KOPT-K1 (cell line): Measurements from ENCODE around the gene RIMS1.
"Not testable (repeated sequence)": the region's sequence is repeated elsewhere in the genome, so short reads cannot be mapped to it uniquely, and the experiment has no call there.

Experiments used
- H3K27ac ChIP-seq: fragments of 200-600 bp; sonication (generic); 2 replicates; pipeline ENCODE4 v1.5.1; 2016; ENCODE audit warnings: antibody characterized with exemption, mild to moderate bottlenecking, low read depth, low read length; ENCODE audit not compliant: poor library complexity, severe bottlenecking
- H3K36me3 ChIP-seq: fragments of 200-600 bp; sonication (generic); 2 replicates; pipeline ENCODE4 v1.5.1; 2017; ENCODE audit warnings: antibody characterized with exemption, mild to moderate bottlenecking, low read length, moderate library complexity; ENCODE audit not compliant: insufficient read depth
- H3K9me3 ChIP-seq: fragments of 200-600 bp; sonication (generic); 2 replicates; pipeline ENCODE4 v1.5.1; 2017; ENCODE audit warnings: antibody characterized with exemption, low read length, mild to moderate bottlenecking; ENCODE audit not compliant: insufficient read depth, poor library complexity, severe bottlenecking

The RIMS1 gene

GRCh38 chr6:72275888-72276287, 389.5 kb downstream of the RIMS1 start:
- Histone ChIP-seq H3K36me3 (no peaks in the 10 kb centered on the region), H3K9me3 (no peaks in the 10 kb centered on the region), H3K27ac (no peak overlapping the region)

DNA sequence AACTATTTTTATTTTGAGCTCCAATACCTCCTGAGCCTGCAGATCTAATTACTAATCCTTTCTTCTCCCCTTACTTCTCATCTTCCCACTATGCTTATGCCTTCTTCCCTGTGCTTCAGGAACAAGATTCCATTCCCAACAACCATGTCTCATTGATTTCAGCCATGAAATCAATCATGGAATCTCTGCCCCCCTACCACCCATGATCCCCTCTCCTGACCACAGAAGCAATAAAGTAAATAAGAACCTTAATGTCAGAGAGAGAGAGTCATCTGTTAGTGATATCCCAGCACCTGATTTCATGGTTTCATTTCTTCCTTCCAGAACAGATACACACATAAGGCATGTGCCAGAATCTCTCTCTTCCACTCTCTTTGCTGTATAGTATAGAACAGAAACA, 395.9 kb downstream of the RIMS1 start:
- no peaks in the 10 kb centered on the region for H3K9me3 ChIP-seq
- H3K27ac ChIP-seq = no peak overlapping the region
- no peaks in the 10 kb centered on the region for H3K36me3 ChIP-seq

- Histone ChIP-seq H3K36me3 (no peaks in the 10 kb centered on the region), H3K27ac (no peak overlapping the region), H3K9me3 (no peaks in the 10 kb centered on the region)
These were observed 397.2 kb downstream of the RIMS1 start for GRCh38 chr6:72283571-72283970.

- H3K9me3 ChIP-seq = no peaks in the 10 kb centered on the region
- H3K27ac ChIP-seq = no peak overlapping the region
- H3K36me3 ChIP-seq = no peaks in the 10 kb centered on the region
These were observed 400.6 kb downstream of the RIMS1 start for GRCh38 chr6:72286911-72287311.

DNA sequence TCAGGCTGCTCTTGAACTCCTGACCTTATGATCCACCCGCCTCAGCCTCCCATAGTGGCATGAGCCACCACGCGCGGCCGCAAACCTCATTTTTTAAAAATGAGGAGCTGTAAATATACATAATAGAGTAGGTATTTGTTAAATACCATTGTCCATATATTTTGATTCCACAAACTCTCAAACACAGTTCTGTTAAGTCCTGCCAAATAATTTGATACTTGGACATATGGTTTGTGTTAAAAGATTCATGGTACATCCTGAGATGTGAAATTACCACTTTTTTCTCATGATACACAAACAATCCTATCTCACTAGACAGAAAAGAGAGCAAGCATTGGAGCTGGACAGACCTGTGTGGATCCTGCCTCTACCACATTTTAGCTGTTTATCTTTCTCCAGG, 401.5 kb downstream of the RIMS1 start:
- no peaks in the 10 kb centered on the region for H3K36me3 ChIP-seq
- no peaks in the 10 kb centered on the region for H3K9me3 ChIP-seq
- H3K27ac ChIP-seq = no peak overlapping the region

GRCh38 chr6:72288592-72288991, 402.2 kb downstream of the RIMS1 start:
- Histone ChIP-seq H3K36me3 (no peaks in the 10 kb centered on the region), H3K9me3 (no peaks in the 10 kb centered on the region), H3K27ac (no peak overlapping the region)

GRCh38 chr6:72290620-72291019, 404.3 kb downstream of the RIMS1 start:
- Histone ChIP-seq H3K36me3 (no peaks in the 10 kb centered on the region), H3K27ac (no peak overlapping the region), H3K9me3 (no peaks in the 10 kb centered on the region)

DNA sequence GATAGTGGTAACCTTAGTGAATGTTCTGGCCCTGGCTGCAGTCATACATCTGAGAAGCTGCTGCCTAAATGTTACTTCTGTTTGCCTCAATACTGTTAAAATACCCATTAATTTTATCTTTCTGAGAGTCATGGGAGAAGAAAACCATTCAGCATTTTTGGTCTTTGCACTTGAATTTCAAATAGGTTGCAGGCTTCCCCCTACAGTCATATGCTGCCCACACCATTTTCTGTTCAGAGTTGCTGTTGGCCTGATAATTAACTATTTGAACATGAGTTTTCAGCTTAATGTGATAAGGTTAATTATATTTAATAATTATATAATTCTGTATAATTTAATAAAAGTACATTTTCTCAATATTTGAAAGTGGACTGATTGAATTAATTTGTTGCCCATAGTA, 410.0 kb downstream of the RIMS1 start:
- Histone ChIP-seq H3K27ac (no peak overlapping the region), H3K36me3 (no peaks in the 10 kb centered on the region), H3K9me3 (no peaks in the 10 kb centered on the region)

- Histone ChIP-seq H3K36me3 (no peaks in the 10 kb centered on the region), H3K27ac (no peak overlapping the region), H3K9me3 (no peaks in the 10 kb centered on the region)
These were observed 419.6 kb downstream of the RIMS1 start for GRCh38 chr6:72305971-72306370.

DNA sequence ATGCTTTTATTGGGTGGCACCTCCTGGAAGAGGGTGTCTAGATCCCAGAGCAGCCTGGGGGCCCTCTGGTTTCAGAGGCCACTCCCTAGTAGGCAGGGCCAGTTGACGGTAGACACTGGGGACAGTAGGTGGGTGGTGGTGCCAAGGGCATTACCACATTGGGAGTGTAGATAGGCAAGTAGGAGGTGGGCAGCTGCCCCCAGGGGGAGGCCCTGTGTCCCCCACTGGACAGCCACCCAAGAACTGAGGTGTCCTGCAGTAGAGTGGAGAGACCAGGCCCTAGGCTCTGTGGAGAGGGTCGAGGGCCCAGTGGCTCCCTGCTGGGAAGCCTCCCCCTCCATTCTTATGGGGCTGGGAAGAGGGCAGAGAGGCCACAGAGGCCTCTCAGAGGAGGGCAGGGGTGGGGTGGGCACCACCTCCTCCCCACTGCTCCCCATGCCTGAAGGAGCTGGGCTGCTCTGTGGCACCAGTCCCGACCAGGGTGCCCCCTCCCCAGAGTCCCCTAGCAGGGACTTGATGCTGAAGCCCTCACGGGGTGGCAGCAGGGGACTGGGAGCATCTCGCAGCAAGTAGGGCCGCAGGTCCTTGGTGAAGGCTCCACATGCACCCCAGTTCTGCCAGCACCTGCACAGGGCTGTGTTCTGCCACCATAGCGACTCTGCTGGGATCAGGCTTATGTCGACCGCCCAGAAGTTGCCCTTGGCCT, 430.5 kb downstream of the RIMS1 start:
- H3K36me3 ChIP-seq = no peaks in the 10 kb centered on the region
- no peaks in the 10 kb centered on the region for H3K9me3 ChIP-seq
- no peak overlapping the region for H3K27ac ChIP-seq

DNA sequence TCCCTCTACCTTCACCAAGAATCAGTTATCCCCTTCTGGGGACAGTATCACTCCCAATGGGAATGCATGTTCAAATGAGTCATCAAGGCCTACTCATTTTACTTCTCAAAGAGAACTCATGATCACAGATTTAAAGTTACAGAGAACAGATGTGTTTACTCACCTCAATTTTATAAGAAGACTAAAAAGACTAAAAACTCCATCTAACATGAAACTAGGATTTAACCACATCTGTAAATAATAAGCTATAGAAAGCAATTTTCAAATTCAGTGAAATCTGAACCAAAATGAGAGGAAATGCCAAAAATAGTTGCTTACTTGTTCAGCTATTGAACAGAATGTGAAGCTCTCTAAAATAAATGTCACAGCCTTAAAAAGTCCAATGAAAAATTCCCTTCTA, 435.4 kb downstream of the RIMS1 start:
- Histone ChIP-seq H3K36me3 (no peaks in the 10 kb centered on the region), H3K9me3 (no peaks in the 10 kb centered on the region), H3K27ac (no peak overlapping the region)

GRCh38 chr6:72322771-72323170, 436.4 kb downstream of the RIMS1 start:
- no peaks in the 10 kb centered on the region for H3K36me3 ChIP-seq
- no peaks in the 10 kb centered on the region for H3K9me3 ChIP-seq
- H3K27ac ChIP-seq = no peak overlapping the region

DNA sequence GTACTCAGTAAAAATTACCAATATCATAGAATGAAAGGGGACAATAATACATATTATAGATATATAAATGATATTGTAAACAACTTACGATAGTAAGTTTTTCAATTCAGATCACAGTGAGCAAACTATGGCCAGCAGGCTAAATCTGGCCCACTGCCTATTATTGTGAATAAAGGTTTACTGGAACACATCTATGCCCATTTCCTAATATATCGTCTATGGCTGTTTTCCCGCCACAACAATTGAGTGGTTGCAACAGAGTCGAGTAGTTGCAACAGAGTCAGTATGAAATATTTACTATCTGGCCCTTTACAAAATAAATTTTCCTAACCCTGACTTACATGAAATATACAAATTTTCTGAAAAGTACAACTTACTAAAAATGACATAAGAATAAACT, 438.2 kb downstream of the RIMS1 start:
- Histone ChIP-seq H3K27ac (no peak overlapping the region), H3K36me3 (no peaks in the 10 kb centered on the region), H3K9me3 (no peaks in the 10 kb centered on the region)

GRCh38 chr6:72328775-72329174, 442.4 kb downstream of the RIMS1 start:
- H3K9me3 ChIP-seq = no peaks in the 10 kb centered on the region
- H3K36me3 ChIP-seq = no peaks in the 10 kb centered on the region
- H3K27ac ChIP-seq = no peak overlapping the region

- H3K27ac ChIP-seq, H3K9me3 ChIP-seq, H3K36me3 ChIP-seq: not testable (repeated sequence)
These were observed 448.9 kb downstream of the RIMS1 start for GRCh38 chr6:72335203-72335602.

GRCh38 chr6:72348926-72349325, 462.6 kb downstream of the RIMS1 start:
- Histone ChIP-seq H3K36me3 (no peaks in the 10 kb centered on the region), H3K27ac (no peak overlapping the region)

More at GRCh38 chr6:72348926-72349325, 462.6 kb downstream of the RIMS1 start:
- H3K9me3 ChIP-seq = no peaks in the 10 kb centered on the region
